Activated CD4-positive, alpha-beta T cell treated with anti-CD3 and anti-CD28 coated beads, Interleukin-2, Interleukin-4, amounts not matched to agents 100 ng/mL and 50 ng/mL, durations not matched to agents 16 hours and 8 hours (primary cell): ENCODE measurements around the gene ZDHHC12.

ENCODE experiments used
- DNase-seq: peaks from one replicate; pipeline ENCODE4 v3.0.0-alpha.2; 2020; ENCODE audit warnings: low spot score

The ZDHHC12 gene

GRCh38 chr9:128729766-128730517, 6.0 kb upstream of the ZDHHC12 start:
- no peak for DNase-seq

GRCh38 chr9:128729302-128729701, 5.4 kb upstream of the ZDHHC12 start:
- no peak for DNase-seq

DNA sequence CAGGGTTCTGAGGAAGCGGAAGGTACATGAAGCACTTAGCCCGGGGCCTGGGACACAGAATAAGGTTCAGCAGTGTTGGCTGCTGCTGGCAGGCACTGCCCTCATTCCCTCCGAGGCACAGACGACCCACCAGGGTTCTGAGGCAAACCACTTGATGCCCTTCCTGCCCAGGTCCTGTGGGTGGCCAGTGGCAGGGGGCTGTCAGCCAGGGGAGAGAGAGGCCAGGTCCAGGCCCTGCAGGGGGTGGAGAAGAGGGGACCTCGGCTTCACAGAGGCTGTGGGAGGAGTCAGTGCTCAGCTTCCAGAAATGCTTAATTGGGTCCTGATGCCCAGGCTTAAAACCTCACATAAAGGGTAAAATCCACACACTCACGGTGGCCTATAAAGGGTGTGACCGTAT, 4.4 kb upstream of the ZDHHC12 start:
- DNase-seq = no peak

- no peak for DNase-seq
These were observed 3.8 kb upstream of the ZDHHC12 start for GRCh38 chr9:128727640-128728248.

- peak; percentile 57 for DNase-seq
These were observed 851 bp upstream of the ZDHHC12 start for GRCh38 chr9:128724744-128725211.

GRCh38 chr9:128723352-128723865, 518 bp downstream of the ZDHHC12 start:
- DNase-seq = no peak

DNA sequence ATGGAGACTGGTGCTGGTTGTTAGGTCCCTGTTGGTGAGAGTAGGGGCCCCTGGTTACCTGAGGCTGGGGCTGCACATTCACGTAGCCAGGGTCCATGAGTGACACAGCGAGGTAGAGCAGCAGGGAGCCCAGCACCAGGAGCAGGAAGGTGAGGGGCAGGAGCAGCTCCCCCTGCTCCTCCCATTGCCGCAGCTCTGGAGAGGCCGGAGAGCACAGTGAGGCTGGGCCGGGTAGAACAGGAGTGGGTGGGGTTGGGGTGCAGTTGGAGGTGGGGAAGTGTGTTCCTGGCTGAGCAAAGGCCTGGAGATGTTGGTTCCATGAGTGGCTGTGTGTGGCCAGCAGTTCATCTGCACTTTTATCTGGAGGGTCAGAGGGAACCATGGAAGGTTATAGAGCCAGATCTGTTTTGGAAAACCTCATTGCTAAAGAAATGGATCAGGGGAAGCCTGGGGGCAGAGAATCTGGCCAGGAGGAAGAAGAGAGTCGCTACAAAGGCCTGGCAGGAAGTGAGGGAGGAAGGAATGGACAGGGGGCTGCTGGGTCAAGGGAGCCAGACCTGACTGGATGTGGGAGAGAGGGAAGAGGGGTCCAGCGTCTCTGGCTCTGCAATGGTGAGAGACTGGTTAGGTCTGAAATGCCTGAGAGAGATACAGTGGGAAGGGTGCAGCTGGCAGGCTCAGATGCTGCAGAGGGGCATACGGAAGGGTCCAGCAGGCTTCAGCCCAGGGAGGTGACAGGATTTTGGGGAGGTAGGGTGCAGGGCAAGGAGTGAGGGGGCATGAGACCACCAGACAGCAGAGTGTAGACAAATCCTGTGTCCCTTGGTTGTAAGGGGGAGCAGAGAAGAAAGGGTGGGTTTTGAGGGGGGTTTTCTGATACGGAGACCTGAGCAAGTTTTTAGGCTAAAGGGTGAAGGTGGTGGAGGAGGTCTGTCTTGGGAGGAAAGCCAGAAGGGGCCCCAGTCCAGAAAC, 1.3 kb downstream of the ZDHHC12 start:
- no peak for DNase-seq

- DNase-seq = no peak
These were observed 2.4 kb downstream of the ZDHHC12 start for GRCh38 chr9:128721487-128722010.

DNA sequence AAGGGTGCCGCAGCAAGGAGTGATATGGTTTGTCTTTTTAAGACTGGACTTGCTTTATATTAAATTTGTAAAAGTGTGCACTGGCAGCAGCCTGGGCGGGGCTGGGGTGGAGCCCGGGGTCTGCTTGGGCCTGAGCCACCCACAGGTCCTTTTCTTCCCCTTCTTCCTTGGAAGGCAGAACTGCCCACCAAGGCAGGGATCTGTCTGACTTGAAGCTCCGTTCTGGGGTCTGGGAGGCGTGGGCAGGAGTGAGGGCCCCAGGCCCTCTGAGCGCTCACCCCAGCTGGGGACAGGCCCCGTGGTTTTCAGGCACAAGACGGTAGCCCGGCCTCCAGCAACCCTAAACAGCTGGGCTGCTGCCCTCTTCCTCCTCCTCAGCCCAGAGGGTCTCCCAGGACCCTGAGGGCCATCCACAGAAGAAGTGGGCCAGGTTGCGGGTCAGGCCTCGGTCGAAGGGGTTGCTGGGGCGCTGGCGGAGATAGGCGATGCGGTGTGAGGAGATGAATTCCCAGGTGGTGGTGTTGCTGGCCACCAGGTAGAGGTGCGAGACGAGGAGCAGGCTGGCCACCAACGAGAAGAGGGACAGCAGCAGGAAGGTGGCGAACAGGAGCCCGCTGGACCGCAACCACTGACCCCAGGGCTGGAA, 3.0 kb downstream of the ZDHHC12 start:
- DNase-seq = no peak

DNA sequence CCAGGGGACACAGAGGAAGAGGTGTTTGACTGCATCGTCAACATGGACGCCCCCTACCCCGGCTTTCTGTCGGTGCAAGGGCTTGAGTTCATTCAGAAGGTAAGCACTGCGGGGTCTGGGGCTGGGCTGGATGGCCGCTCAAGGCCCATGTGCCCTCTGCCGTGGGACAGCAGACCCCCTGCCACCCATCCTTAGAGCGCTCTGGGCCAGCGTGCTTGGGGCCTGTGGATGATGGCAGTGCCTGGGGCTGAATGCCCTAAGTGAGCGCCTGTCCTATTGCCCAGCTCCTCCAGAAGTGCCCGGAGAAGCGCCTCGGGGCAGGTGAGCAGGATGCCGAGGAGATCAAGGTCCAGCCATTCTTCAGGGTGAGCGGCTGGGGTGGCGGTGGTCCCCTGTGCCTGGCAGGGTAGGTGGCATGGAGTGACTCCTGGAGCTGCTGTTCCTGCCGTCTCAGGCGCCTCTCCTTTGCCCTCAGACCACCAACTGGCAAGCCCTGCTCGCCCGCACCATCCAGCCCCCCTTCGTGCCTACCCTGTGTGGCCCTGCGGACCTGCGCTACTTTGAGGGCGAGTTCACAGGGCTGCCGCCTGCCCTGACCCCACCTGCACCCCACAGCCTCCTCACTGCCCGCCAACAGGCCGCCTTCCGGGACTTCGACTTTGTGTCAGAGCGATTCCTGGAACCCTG, 3.9 kb downstream of the ZDHHC12 start:
- no peak for DNase-seq

GRCh38 chr9:128718475-128718874, 5.5 kb downstream of the ZDHHC12 start:
- no peak for DNase-seq

DNA sequence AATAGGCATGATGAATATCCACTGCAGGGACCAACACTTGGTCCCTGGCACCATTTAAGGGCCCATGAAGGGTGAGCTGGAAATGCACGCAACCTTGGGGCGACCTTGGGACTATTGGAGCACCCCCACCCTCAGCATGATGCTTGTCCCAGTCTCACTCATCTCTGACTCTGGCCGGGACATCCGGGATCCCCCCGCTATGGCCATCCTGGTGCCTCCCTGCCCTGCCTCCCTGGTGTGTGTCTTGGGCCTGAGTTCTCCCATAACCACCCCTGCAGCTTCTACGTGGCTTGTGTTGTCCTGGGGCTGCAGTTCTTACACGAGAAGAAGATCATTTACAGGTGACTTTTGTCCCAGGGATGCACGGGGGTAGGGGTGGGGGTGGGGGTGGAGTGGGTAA, 5.9 kb downstream of the ZDHHC12 start:
- no peak for DNase-seq

DNA sequence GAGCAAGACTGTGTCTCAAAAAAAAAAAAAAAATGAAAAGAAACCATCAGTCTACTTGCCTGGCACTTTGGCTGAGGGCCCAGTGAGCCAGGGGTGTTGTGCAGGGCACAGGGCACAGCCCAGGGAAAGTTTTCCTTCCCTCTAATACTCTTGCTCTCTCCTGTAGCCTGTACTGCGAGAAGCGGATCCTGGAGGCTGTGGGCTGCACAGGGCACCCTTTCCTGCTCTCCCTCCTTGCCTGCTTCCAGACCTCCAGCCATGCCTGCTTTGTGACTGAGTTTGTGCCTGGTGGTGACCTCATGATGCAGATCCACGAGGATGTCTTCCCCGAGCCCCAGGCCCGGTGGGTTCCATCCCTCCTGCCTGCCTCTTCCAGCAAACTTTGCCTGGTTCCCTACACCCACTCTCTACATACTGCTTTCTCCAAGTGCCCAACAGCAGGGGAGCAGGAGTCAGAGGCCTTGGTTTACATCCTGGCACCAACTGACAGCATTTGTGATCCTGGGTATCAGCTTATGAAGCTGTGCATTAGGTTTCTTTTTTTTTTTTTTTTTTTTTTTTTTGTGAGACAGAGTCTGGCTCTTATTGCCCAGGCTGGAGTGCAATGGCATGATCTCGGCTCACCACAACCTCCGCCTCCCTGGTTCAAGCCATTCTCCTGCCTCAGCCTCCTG, 7.2 kb downstream of the ZDHHC12 start:
- no peak for DNase-seq

DNA sequence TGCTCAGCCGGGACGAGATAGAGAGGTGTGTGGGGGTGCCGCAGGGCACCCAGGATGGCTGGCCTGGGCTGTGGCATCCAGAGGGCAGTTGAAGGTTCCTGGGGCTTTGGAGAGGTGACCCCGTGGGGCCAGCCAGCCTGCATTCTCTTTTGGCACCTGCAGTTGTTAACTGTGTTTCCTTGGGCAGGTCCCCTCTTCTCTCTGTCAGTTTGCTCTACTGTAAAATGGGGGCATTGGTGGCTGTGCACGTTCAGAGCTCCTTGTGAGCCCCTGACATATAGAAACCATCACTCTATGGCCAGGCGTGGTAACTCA, 8.5 kb downstream of the ZDHHC12 start:
- no peak for DNase-seq

DNA sequence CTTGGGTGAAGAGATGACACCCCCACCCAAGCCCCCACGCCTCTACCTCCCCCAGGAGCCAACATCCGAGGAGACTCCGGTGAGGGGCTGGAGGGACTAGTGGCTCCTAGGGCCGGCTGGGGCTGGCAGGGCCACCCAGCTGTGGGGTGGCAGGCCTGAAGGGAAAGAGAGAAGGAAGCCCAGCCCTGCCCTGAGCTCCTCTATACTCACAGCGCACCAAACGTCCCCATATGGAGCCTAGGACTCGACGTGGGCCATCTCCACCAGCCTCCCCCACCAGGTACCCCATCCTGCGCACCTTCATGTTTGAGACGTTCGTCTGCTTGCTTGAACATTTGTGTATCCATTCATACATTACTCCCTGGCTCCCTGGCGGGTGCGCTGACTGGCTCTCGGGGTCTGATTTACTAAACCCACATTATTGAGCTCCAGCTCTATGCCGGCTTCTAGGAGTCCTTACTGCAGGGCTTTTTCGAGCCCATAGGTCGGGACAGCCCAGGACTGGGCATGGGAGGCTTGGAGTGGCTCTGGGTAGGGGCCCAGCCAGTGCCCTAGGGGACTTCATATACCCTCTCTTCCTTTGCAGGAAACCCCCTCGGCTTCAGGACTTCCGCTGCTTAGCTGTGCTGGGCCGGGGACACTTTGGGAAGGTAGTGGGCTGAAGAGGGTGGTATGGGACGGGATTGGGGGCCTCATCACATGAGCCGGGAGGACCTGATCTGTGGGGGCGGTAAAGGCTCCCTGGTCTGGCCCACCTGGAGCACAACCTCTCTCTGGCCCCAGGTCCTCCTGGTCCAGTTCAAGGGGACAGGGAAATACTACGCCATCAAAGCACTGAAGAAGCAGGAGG, 9.1 kb downstream of the ZDHHC12 start:
- no peak for DNase-seq

DNA sequence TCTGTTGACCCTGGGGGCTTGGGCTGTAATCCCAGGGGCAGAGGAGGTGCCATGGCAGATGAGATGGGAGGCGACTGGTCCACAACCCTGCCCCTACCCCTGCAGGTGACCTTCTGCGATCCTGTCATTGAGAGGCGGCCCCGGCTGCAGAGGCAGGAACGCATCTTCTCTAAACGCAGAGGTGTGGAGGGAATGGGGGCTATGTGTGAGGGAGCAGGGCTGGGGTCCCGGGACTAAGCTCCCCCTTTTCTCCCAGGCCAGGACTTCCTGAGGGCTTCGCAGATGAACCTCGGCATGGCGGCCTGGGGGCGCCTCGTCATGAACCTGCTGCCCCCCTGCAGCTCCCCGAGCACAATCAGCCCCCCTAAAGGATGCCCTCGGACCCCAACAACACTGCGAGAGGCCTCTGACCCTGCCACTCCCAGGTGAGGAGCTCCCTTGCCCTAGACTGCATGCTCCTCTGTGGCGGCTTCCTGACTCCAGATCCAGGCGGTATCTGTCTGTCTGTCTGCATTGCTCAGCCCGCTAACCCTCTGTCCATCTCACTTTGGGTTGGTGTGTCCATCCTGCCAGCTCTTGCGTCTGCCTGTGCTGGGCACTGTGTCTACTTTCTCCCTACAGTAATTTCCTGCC, 9.9 kb downstream of the ZDHHC12 start:
- DNase-seq = no peak

- DNase-seq = no peak
These were observed 10.5 kb downstream of the ZDHHC12 start for GRCh38 chr9:128713411-128713780.

DNA sequence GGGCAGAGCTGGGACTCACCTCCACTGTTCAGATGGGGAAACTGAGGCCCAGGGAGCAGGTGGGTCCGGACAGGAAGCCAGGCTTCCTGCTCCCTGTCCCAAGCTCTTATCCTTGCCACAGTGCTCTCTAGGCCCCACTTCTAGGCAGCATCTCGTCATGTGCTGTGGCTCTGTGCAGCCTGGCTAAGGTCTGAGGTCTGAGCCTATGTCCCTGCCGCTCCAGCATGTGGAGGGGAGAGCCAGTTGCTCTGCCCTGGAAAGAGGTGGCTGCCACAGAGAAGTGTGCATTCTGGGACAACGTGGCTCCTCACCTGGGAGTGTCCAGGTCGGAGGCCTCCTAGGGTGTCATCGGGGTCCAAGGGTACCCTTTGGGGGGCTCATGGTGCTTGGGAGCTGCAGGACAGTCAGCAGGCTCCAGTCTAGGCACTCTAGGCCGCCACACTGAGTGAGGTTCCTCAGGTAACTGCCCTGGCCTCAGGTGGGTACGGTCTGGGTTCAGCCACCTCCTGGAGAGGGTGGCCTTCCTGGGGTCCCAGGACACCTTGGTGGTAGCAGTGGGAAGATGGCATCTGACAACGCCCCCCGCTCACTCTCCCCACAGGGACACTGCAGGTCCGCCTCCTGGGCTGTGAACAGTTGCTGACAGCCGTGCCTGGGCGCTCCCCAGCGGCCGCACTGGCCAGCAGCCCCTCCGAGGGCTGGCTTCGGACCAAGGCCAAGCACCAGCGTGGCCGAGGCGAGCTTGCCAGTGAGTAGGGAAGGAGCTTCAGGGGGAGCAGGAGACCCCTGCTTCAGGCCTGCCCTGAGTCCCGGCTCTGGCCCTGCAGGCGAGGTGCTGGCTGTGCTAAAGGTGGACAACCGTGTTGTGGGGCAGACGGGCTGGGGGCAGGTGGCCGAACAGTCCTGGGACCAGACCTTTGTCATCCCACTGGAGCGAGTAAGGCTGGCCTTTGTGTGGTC, 11.2 kb downstream of the ZDHHC12 start:
- no peak for DNase-seq
